ENCODE data around the gene SMC4. TPM values are rescaled to one million over a fixed set of nuclear protein-coding genes. Genes with fewer than 3 reads are reported as not detected.

SMC4 gene
- total and polyA plus RNA-seq, 2 of the 8 experiments (the other 6 are each of a cell fraction or from before 2014, with no cell fraction given) = 26.6 to 118 TPM

- 91% methylated on average over 5 of the region's 5 CpGs; no CpG with 5 or more reads in 1 of the 2 experiments for WGBS, 2 experiments (ENCODE audit: extremely low coverage in 1 of 2, insufficient coverage in 1 of 2, insufficient read length in 1 of 2, insufficient replicate concordance in 2 of 2, low coverage in 1 of 2, low lambda C conversion rate in 2 of 2, missing lambda C conversion rate in 1 of 2)
- no peak for DNase-seq (ENCODE audit: low read depth in 1 of 2, low spot score in 2 of 2)
- H3K18ac ChIP-seq (ENCODE audit: extremely low read depth, low read length) = no peak overlapping the region
- H4K8ac ChIP-seq (ENCODE audit: extremely low read depth, insufficient read depth, low read length) = no peak overlapping the region
- H3K27ac ChIP-seq (ENCODE audit: low read depth, low read length) = no peak overlapping the region
- H3K56ac ChIP-seq (replicated peaks; ENCODE audit: insufficient read length, low read depth, low read length) = no peak overlapping the region
- H3K9me3 ChIP-seq (ENCODE audit: insufficient read depth in 2 of 2, low read depth in 1 of 2, low read length in 1 of 2) = no peaks in the 10 kb centered on the region
- H3K27me3 ChIP-seq (replicated peaks in 1 of 4; ENCODE audit: control insufficient read depth in 3 of 4, extremely low read depth in 1 of 4, insufficient read depth in 3 of 4, low read length in 3 of 4) = no peaks in the 10 kb centered on the region
- H3K14ac ChIP-seq (ENCODE audit: insufficient read length) = no peak overlapping the region
- H3K23me2 ChIP-seq (ENCODE audit: low read depth, low read length) = no peaks in the 10 kb centered on the region
- H4K91ac ChIP-seq (replicated peaks; ENCODE audit: insufficient read length, low read length) = no peak overlapping the region
- H3K4ac ChIP-seq (replicated peaks; ENCODE audit: insufficient read length, low read depth, low read length) = no peak overlapping the region
- no peaks in the 10 kb centered on the region for H3K36me3 ChIP-seq (ENCODE audit: control insufficient read depth in 2 of 4, insufficient read depth in 4 of 4, low read length in 3 of 4)
- H3K79me1 ChIP-seq (ENCODE audit: low read depth, low read length) = no peaks in the 10 kb centered on the region
- H2BK120ac ChIP-seq (replicated peaks; ENCODE audit: low read depth, low read length) = no peak overlapping the region
- no peak overlapping the region for H3K4me2 ChIP-seq (ENCODE audit: insufficient read depth in 1 of 2, low read depth in 2 of 2, low read length in 2 of 2)
- ChIA-PET POLR2A (ENCODE audit: partially characterized antibody) (interaction anchor here (1.9 kb wide), 1 partner anchor 12 kb away, joined by 9 read pairs; no protein-coding TSS in a partner anchor), CTCF (ENCODE audit: partially characterized antibody) (interaction anchor here (1.0 to 1.4 kb wide), 2 partner anchors 11 to 12 kb away, joined by 3 read pairs; no protein-coding TSS in a partner anchor)
- H2AFZ ChIP-seq (ENCODE audit: low read length) = 0 out of 2 replicates have a peak overlapping the region, but pooled peaks have one; percentile 22
- H2AK5ac ChIP-seq (ENCODE audit: low read depth, low read length) = no peak overlapping the region
- H2BK20ac ChIP-seq (ENCODE audit: low read length) = no peak overlapping the region
- no peak overlapping the region for H3K23ac ChIP-seq (ENCODE audit: insufficient read length)
- H2BK5ac ChIP-seq (ENCODE audit: low read depth, low read length) = no peak overlapping the region
- H3K4me1 ChIP-seq (replicated peaks in 1 of 4; ENCODE audit: control insufficient read depth in 3 of 4, insufficient read depth in 4 of 4, low read length in 3 of 4) = no peaks in the 10 kb centered on the region
- no peak overlapping the region for H4K5ac ChIP-seq (ENCODE audit: insufficient read length, low read depth, low read length)
- no peaks in the 10 kb centered on the region for H3K79me2 ChIP-seq (ENCODE audit: control insufficient read depth in 1 of 2, insufficient read depth in 2 of 2, low read length in 2 of 2)
- no peak overlapping the region for H2BK15ac ChIP-seq (ENCODE audit: low read length)
- H3K4me3 ChIP-seq (ENCODE audit: extremely low read depth in 1 of 4, insufficient read depth in 2 of 4, low read depth in 3 of 4, low read length in 4 of 4) = no peak overlapping the region
- no peaks in the 10 kb centered on the region for H4K20me1 ChIP-seq (replicated peaks in 1 of 2; ENCODE audit: control insufficient read depth in 1 of 2, insufficient read depth in 2 of 2, low read length in 2 of 2)
- H3K9ac ChIP-seq (replicated peaks in 1 of 4; ENCODE audit: extremely low read depth in 1 of 4, low read depth in 3 of 4, low read length in 3 of 4) = no peak overlapping the region
- FAIRE-seq = no peak
- H2BK12ac ChIP-seq (ENCODE audit: low read depth, low read length) = no peak overlapping the region
- TF ChIP-seq NANOG (IDR thresholded peaks at IDR 0.05; ENCODE audit: insufficient read depth, low read depth, low read length, poor library complexity, severe bottlenecking) = no peak
- no peak for TF ChIP-seq CREB1 (IDR thresholded peaks at IDR 0.05)
- TF ChIP-seq CTCF (IDR thresholded peaks at IDR 0.05; ENCODE audit: control extremely low read depth in 1 of 3, insufficient read depth in 1 of 3, low read depth in 1 of 3, low read length in 3 of 3) = no peak
- no peak for TF ChIP-seq BRCA1 (IDR thresholded peaks at IDR 0.05; ENCODE audit: low read depth, low read length)
These were observed 81.5 kb downstream of the SMC4 start for GRCh38 chr3:160480931-160481330.
